Erythroblast (primary cell): ENCODE results near the gene GCSH.

Experiments
- GATA1 ChIP-seq: IDR thresholded peaks from 2 replicates; pipeline ENCODE4 v1.6.1; 2011; ENCODE audit warnings: low read depth, mild to moderate bottlenecking, control low read depth, low read length, moderate library complexity
- POLR2A ChIP-seq: IDR thresholded peaks from 2 replicates; pipeline ENCODE4 v1.6.1; 2011; ENCODE audit warnings: mild to moderate bottlenecking, low read length

GRCh38 chr16:81040131-81040530 is 56.1 kb downstream of the GCSH start:
- TF ChIP-seq POLR2A (no peak), GATA1 (no peak)
